ENCODE results near the gene SNX3.

SNX3 gene

DNA sequence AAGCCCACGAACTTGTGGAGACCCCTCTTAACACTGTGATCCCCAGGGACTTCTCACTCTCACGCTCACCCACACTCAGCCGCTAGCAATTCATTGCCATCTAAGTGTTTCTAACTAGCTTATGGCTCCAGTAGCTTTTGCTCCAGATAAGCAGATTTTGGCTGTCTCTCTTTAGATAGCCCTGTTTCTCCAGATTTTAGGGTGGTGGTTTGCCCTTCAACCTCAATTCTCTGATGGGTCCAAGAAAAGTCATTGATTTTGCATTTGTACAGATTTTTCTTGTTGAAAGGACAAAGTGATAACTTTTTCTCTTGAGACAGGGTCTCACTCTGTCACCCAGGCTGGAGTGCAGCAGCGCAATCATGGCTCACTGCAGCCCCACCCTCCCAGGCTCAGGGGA lies 53.8 kb downstream of the SNX3 start:
- DNase-seq (ENCODE audit: low read depth, low spot score) = no peak
- Histone ChIP-seq H3K36me3 (ENCODE audit: insufficient read depth, insufficient read length, low read length) (peaks cover 19% of the 10 kb centered on the region), H3K9me3 (ENCODE audit: insufficient read depth, low read length) (no peaks in the 10 kb centered on the region), H3K27me3 (ENCODE audit: insufficient read depth, insufficient read length) (no peaks in the 10 kb centered on the region), H3K4me3 (ENCODE audit: insufficient read length, low read depth) (no peak overlapping the region), H3K4me1 (ENCODE audit: insufficient read depth, insufficient read length) (no peaks in the 10 kb centered on the region), H3K9ac (ENCODE audit: insufficient read length, low read depth) (no peak overlapping the region)
- TF ChIP-seq ZNF274 (IDR thresholded peaks at IDR 0.05; ENCODE audit: low read depth, low read length) (no peak), SUZ12 (IDR thresholded peaks at IDR 0.05; ENCODE audit: extremely low read depth, insufficient read depth, insufficient read length) (no peak), YY1 (IDR thresholded peaks at IDR 0.05; ENCODE audit: insufficient read depth, insufficient read length) (no peak)

GRCh38 chr6:108203189-108204112 lies 57.4 kb downstream of the SNX3 start:
- no peak for DNase-seq (ENCODE audit: low read depth, low spot score)
- no peaks in the 10 kb centered on the region for H3K36me3 ChIP-seq (ENCODE audit: insufficient read depth, insufficient read length, low read length)
- no peaks in the 10 kb centered on the region for H3K27me3 ChIP-seq (ENCODE audit: insufficient read depth, insufficient read length)
- H3K4me3 ChIP-seq (ENCODE audit: insufficient read length, low read depth) = no peak overlapping the region
- H3K9me3 ChIP-seq (ENCODE audit: insufficient read depth, low read length) = no peaks in the 10 kb centered on the region
- H3K9ac ChIP-seq (ENCODE audit: insufficient read length, low read depth) = no peak overlapping the region
- no peaks in the 10 kb centered on the region for H3K4me1 ChIP-seq (ENCODE audit: insufficient read depth, insufficient read length)
- TF ChIP-seq SUZ12 (IDR thresholded peaks at IDR 0.05; ENCODE audit: extremely low read depth, insufficient read depth, insufficient read length) (no peak), YY1 (IDR thresholded peaks at IDR 0.05; ENCODE audit: insufficient read depth, insufficient read length) (no peak), ZNF274 (IDR thresholded peaks at IDR 0.05; ENCODE audit: low read depth, low read length) (no peak)

GRCh38 chr6:108200631-108201030 lies 60.2 kb downstream of the SNX3 start:
- DNase-seq (ENCODE audit: low read depth, low spot score) = no peak
- H3K27me3 ChIP-seq (ENCODE audit: insufficient read depth, insufficient read length) = no peaks in the 10 kb centered on the region
- no peaks in the 10 kb centered on the region for H3K9me3 ChIP-seq (ENCODE audit: insufficient read depth, low read length)
- H3K9ac ChIP-seq (ENCODE audit: insufficient read length, low read depth) = no peak overlapping the region
- no peaks in the 10 kb centered on the region for H3K36me3 ChIP-seq (ENCODE audit: insufficient read depth, insufficient read length, low read length)
- H3K4me3 ChIP-seq (ENCODE audit: insufficient read length, low read depth) = no peak overlapping the region
- no peaks in the 10 kb centered on the region for H3K4me1 ChIP-seq (ENCODE audit: insufficient read depth, insufficient read length)
- no peak for TF ChIP-seq SUZ12 (IDR thresholded peaks at IDR 0.05; ENCODE audit: extremely low read depth, insufficient read depth, insufficient read length)
- TF ChIP-seq YY1 (IDR thresholded peaks at IDR 0.05; ENCODE audit: insufficient read depth, insufficient read length) = no peak
- TF ChIP-seq ZNF274 (IDR thresholded peaks at IDR 0.05; ENCODE audit: low read depth, low read length) = no peak

GRCh38 chr6:108200186-108200585 lies 60.7 kb downstream of the SNX3 start:
- H3K9ac ChIP-seq (ENCODE audit: insufficient read length, low read depth) = no peak overlapping the region
- H3K9me3 ChIP-seq (ENCODE audit: insufficient read depth, low read length) = no peaks in the 10 kb centered on the region
- DNase-seq (ENCODE audit: low read depth, low spot score) = no peak
- TF ChIP-seq SUZ12 (IDR thresholded peaks at IDR 0.05; ENCODE audit: extremely low read depth, insufficient read depth, insufficient read length) (no peak), YY1 (IDR thresholded peaks at IDR 0.05; ENCODE audit: insufficient read depth, insufficient read length) (no peak), ZNF274 (IDR thresholded peaks at IDR 0.05; ENCODE audit: low read depth, low read length) (no peak)
- no peaks in the 10 kb centered on the region for H3K36me3 ChIP-seq (ENCODE audit: insufficient read depth, insufficient read length, low read length)
- no peaks in the 10 kb centered on the region for H3K4me1 ChIP-seq (ENCODE audit: insufficient read depth, insufficient read length)
- H3K4me3 ChIP-seq (ENCODE audit: insufficient read length, low read depth) = no peak overlapping the region
- H3K27me3 ChIP-seq (ENCODE audit: insufficient read depth, insufficient read length) = no peaks in the 10 kb centered on the region

GRCh38 chr6:108198761-108199498 lies 61.9 kb downstream of the SNX3 start:
- H3K9ac ChIP-seq (ENCODE audit: insufficient read length, low read depth) = no peak overlapping the region
- no peaks in the 10 kb centered on the region for H3K36me3 ChIP-seq (ENCODE audit: insufficient read depth, insufficient read length, low read length)
- no peaks in the 10 kb centered on the region for H3K4me1 ChIP-seq (ENCODE audit: insufficient read depth, insufficient read length)
- no peak for DNase-seq (ENCODE audit: low read depth, low spot score)
- no peaks in the 10 kb centered on the region for H3K27me3 ChIP-seq (ENCODE audit: insufficient read depth, insufficient read length)
- no peak overlapping the region for H3K4me3 ChIP-seq (ENCODE audit: insufficient read length, low read depth)
- H3K9me3 ChIP-seq (ENCODE audit: insufficient read depth, low read length) = no peaks in the 10 kb centered on the region
- TF ChIP-seq ZNF274 (IDR thresholded peaks at IDR 0.05; ENCODE audit: low read depth, low read length) (no peak), SUZ12 (IDR thresholded peaks at IDR 0.05; ENCODE audit: extremely low read depth, insufficient read depth, insufficient read length) (no peak), YY1 (IDR thresholded peaks at IDR 0.05; ENCODE audit: insufficient read depth, insufficient read length) (no peak)

GRCh38 chr6:108195209-108195608 lies 65.6 kb downstream of the SNX3 start:
- DNase-seq (ENCODE audit: low read depth, low spot score) = no peak
- no peaks in the 10 kb centered on the region for H3K27me3 ChIP-seq (ENCODE audit: insufficient read depth, insufficient read length)
- no peak overlapping the region for H3K4me3 ChIP-seq (ENCODE audit: insufficient read length, low read depth)

GRCh38 chr6:108194503-108194902 lies 66.3 kb downstream of the SNX3 start:
- Histone ChIP-seq H3K4me3 (ENCODE audit: insufficient read length, low read depth) (no peak overlapping the region), H3K36me3 (ENCODE audit: insufficient read depth, insufficient read length, low read length) (no peaks in the 10 kb centered on the region), H3K9me3 (ENCODE audit: insufficient read depth, low read length) (no peaks in the 10 kb centered on the region), H3K9ac (ENCODE audit: insufficient read length, low read depth) (no peak overlapping the region), H3K27me3 (ENCODE audit: insufficient read depth, insufficient read length) (no peaks in the 10 kb centered on the region), H3K4me1 (ENCODE audit: insufficient read depth, insufficient read length) (no peaks in the 10 kb centered on the region)
- TF ChIP-seq SUZ12 (IDR thresholded peaks at IDR 0.05; ENCODE audit: extremely low read depth, insufficient read depth, insufficient read length) (no peak), YY1 (IDR thresholded peaks at IDR 0.05; ENCODE audit: insufficient read depth, insufficient read length) (no peak), ZNF274 (IDR thresholded peaks at IDR 0.05; ENCODE audit: low read depth, low read length) (no peak)
- DNase-seq (ENCODE audit: low read depth, low spot score) = no peak

More at GRCh38 chr6:108195209-108195608, 65.6 kb downstream of the SNX3 start:
- Histone ChIP-seq H3K4me1 (ENCODE audit: insufficient read depth, insufficient read length) (no peaks in the 10 kb centered on the region), H3K9me3 (ENCODE audit: insufficient read depth, low read length) (no peaks in the 10 kb centered on the region), H3K36me3 (ENCODE audit: insufficient read depth, insufficient read length, low read length) (no peaks in the 10 kb centered on the region), H3K9ac (ENCODE audit: insufficient read length, low read depth) (no peak overlapping the region)
- TF ChIP-seq YY1 (IDR thresholded peaks at IDR 0.05; ENCODE audit: insufficient read depth, insufficient read length) = no peak
- no peak for TF ChIP-seq ZNF274 (IDR thresholded peaks at IDR 0.05; ENCODE audit: low read depth, low read length)
- no peak for TF ChIP-seq SUZ12 (IDR thresholded peaks at IDR 0.05; ENCODE audit: extremely low read depth, insufficient read depth, insufficient read length)
